Endodermal cell (in vitro differentiated cells): ENCODE data around the gene ALX4. TPM values are rescaled to one million over a fixed set of nuclear protein-coding genes. Genes with fewer than 3 reads are reported as not detected.

Source experiments
- DNase-seq: peaks from one replicate; pipeline ENCODE4 v3.0.0-alpha.2; 2017
- H3K27ac ChIP-seq: 2 replicates; pipeline ENCODE4 v1.5.1; 2013; ENCODE audit warnings: mild to moderate bottlenecking, low read depth, low read length, moderate library complexity
- H3K27me3 ChIP-seq: 2 replicates; pipeline ENCODE4 v1.6.1; 2013; ENCODE audit warnings: mild to moderate bottlenecking, low read length, moderate library complexity; ENCODE audit not compliant: insufficient read depth, control insufficient read depth, poor library complexity, severe bottlenecking
- H3K36me3 ChIP-seq: 2 replicates; pipeline ENCODE4 v1.7.0; 2013; ENCODE audit warnings: mild to moderate bottlenecking, low read length, moderate library complexity; ENCODE audit not compliant: control insufficient read depth, insufficient read depth
- H3K4me1 ChIP-seq: one replicate; pipeline ENCODE4 v1.7.0; 2013; ENCODE audit warnings: low read length; ENCODE audit not compliant: control insufficient read depth, insufficient read depth
- H3K4me3 ChIP-seq: 2 replicates; pipeline ENCODE4 v1.5.1; 2013; ENCODE audit warnings: mild to moderate bottlenecking, low read length, moderate library complexity
- H3K9ac ChIP-seq: 2 replicates; pipeline ENCODE4 v1.6.1; 2013; ENCODE audit warnings: mild to moderate bottlenecking, low read length, moderate library complexity; ENCODE audit not compliant: poor library complexity, severe bottlenecking; ENCODE audit errors: extremely low read depth
- H3K9me3 ChIP-seq: 2 replicates; pipeline ENCODE4 v1.6.1; 2013; ENCODE audit warnings: mild to moderate bottlenecking, low read length, moderate library complexity; ENCODE audit not compliant: control insufficient read depth
- H3K27ac Mint-ChIP-seq: 2 replicates; pipeline ENCODE4 v1.8.0; 2020; ENCODE audit warnings: mixed read lengths
- H3K27me3 Mint-ChIP-seq: 2 replicates; pipeline ENCODE4 v1.8.0; 2021; ENCODE audit warnings: mild to moderate bottlenecking, mixed read lengths; ENCODE audit not compliant: insufficient read depth
- H3K36me3 Mint-ChIP-seq: 2 replicates; pipeline ENCODE4 v1.8.0; 2020; ENCODE audit warnings: low read depth, mixed read lengths
- H3K4me1 Mint-ChIP-seq: 2 replicates; pipeline ENCODE4 v1.8.0; 2020; ENCODE audit warnings: mixed read lengths
- H3K4me3 Mint-ChIP-seq: 2 replicates; pipeline ENCODE4 v1.8.0; 2020; ENCODE audit warnings: mild to moderate bottlenecking, moderate library complexity, mixed read lengths
- H3K9me3 Mint-ChIP-seq: 2 replicates; pipeline ENCODE4 v1.8.0; 2020; ENCODE audit warnings: mild to moderate bottlenecking, mixed read lengths
- WGBS, 2 experiments: methylation state at CpG; one replicate each; pipeline versions ENCODE4 v1.1.5 to v1.1.7; 2013; ENCODE audit warnings: missing lambda C conversion rate in 2 of 2, mixed read lengths in 1 of 2; ENCODE audit not compliant: insufficient coverage in 1 of 2, insufficient read length in 1 of 2; 5-methylcytosine and 5-hydroxymethylcytosine counted together
- total RNA-seq, 2 donors: library from RNA; stranded (reverse); fragmentation: NEBNext Ultra II Directional in 1 of 2; extraction: Animal tissue kit (Norgen Biotek cat#: 25700) in 1 of 2; gene quantifications; 2 replicates in 1 of 2; 3 replicates in 1 of 2; pipeline ENCODE4 v1.2.1, GENCODE V29; 2021
- TF ChIP-seq, protein P1 (sequence below): fragments of 200-600 bp; sonication (generic); conservative IDR thresholded peaks from 2 replicates; pipeline ENCODE4 v1.5.0; 2021; ENCODE audit warnings: antibody characterized with exemption, mild to moderate bottlenecking

The ALX4 gene
- total RNA-seq, 2 donors from 2014 or later = not detected

DNA sequence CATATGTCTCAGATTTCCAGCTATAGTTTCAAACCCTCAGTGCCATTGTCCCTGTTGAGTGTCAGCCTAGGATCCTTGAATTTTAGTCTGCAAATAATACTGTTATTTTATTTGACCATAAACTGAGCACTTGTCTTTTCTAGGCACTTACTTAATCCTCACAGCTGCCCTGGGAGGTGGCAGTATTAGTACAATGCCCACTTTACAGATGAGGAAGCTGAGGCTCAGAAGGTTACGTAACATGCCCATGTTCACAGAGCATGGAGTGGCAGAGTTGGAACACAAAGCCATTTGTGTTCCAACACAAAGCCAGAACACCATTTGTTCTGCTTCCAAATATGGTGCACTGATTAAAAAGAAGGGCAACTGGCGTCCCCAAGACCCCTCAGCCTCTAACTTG lies 38.2 kb upstream of the ALX4 start:
- Mint-ChIP-seq H3K36me3 (no peaks in the 10 kb centered on the region), H3K9me3 (no peaks in the 10 kb centered on the region), H3K27ac (no peak overlapping the region), H3K4me1 (no peaks in the 10 kb centered on the region), H3K4me3 (no peak overlapping the region), H3K27me3 (peaks cover 9% of the 10 kb centered on the region)
- Histone ChIP-seq H3K27me3 (peaks cover 11% of the 10 kb centered on the region), H3K4me1 (no peaks in the 10 kb centered on the region), H3K36me3 (no peaks in the 10 kb centered on the region), H3K27ac (no peak overlapping the region), H3K9ac (no peak overlapping the region), H3K4me3 (no peak overlapping the region), H3K9me3 (no peaks in the 10 kb centered on the region)
- DNase-seq = no peak
- WGBS, 2 experiments = 45 to 47% methylated on average over 2 of the region's 2 CpGs
- TF ChIP-seq, protein P1, sequence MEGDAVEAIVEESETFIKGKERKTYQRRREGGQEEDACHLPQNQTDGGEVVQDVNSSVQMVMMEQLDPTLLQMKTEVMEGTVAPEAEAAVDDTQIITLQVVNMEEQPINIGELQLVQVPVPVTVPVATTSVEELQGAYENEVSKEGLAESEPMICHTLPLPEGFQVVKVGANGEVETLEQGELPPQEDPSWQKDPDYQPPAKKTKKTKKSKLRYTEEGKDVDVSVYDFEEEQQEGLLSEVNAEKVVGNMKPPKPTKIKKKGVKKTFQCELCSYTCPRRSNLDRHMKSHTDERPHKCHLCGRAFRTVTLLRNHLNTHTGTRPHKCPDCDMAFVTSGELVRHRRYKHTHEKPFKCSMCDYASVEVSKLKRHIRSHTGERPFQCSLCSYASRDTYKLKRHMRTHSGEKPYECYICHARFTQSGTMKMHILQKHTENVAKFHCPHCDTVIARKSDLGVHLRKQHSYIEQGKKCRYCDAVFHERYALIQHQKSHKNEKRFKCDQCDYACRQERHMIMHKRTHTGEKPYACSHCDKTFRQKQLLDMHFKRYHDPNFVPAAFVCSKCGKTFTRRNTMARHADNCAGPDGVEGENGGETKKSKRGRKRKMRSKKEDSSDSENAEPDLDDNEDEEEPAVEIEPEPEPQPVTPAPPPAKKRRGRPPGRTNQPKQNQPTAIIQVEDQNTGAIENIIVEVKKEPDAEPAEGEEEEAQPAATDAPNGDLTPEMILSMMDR = no peak

DNA sequence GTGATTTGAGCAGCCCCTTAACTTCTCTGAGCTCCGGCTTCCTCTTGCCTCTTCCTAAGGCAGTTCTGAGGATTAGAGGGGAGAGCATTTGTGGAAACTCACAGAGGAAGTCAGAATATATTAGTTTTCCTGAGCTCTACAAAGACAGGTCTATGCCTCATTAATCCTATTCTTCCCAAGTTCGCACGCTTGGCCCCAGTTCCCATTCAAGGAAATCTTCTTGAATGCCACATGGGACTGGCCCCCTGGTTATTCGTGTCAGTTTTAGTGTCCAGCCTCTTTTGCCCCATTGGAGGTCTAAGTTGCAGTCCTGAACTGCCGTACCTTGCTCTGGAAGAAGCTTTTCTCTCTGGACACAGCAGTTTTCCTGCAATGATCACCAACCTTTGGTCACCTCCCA lies 37.6 kb upstream of the ALX4 start:
- 90% methylated on average over 4 to 5 of the region's 5 CpGs for WGBS, 2 experiments
- Histone ChIP-seq H3K4me3 (no peak overlapping the region), H3K36me3 (no peaks in the 10 kb centered on the region), H3K27ac (no peak overlapping the region), H3K9ac (no peak overlapping the region), H3K9me3 (no peaks in the 10 kb centered on the region), H3K27me3 (peaks cover 11% of the 10 kb centered on the region), H3K4me1 (no peaks in the 10 kb centered on the region)
- H3K4me1 Mint-ChIP-seq = no peaks in the 10 kb centered on the region
- no peak for DNase-seq
- TF ChIP-seq, protein P1 = no peak
- H3K36me3 Mint-ChIP-seq = no peaks in the 10 kb centered on the region
- H3K27ac Mint-ChIP-seq = no peak overlapping the region
- peaks cover 9% of the 10 kb centered on the region for H3K27me3 Mint-ChIP-seq
- no peak overlapping the region for H3K4me3 Mint-ChIP-seq
- no peaks in the 10 kb centered on the region for H3K9me3 Mint-ChIP-seq

DNA sequence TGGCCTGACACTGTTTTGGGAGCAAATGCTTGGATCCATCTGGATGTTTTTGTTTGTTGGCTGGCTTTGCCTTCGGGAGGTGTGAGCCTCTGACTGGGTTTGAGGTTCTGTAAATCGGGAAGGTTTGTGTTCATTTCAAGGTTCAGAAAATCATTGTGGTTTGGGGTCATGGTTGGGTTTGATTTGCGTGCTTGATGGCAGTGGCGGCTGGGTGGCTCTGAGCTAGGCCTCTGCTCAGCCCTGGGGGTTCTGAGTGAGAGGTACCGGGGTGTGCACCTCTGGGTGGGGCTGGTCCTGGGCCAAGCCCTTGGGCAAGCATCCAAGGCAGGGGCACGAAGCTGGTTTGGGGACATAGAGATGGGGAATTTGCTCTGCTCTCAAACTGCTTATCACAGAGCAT lies 37.0 kb upstream of the ALX4 start:
- no peak overlapping the region for H3K4me3 Mint-ChIP-seq
- no peaks in the 10 kb centered on the region for H3K9me3 Mint-ChIP-seq
- whole genome bisulfite sequencing, 2 experiments = 95 to 100% methylated on average over 2 to 6 of the region's 6 CpGs
- H3K9me3 ChIP-seq = no peaks in the 10 kb centered on the region
- no peaks in the 10 kb centered on the region for H3K4me1 Mint-ChIP-seq
- H3K27ac Mint-ChIP-seq = no peak overlapping the region
- H3K27me3 ChIP-seq = peaks cover 11% of the 10 kb centered on the region
- H3K27me3 Mint-ChIP-seq = peaks cover 9% of the 10 kb centered on the region
- no peaks in the 10 kb centered on the region for H3K4me1 ChIP-seq
- H3K4me3 ChIP-seq = no peak overlapping the region
- no peak overlapping the region for H3K27ac ChIP-seq
- no peak for DNase-seq
- TF ChIP-seq, protein P1 = no peak
- H3K36me3 Mint-ChIP-seq = no peaks in the 10 kb centered on the region
- no peak overlapping the region for H3K9ac ChIP-seq
- no peaks in the 10 kb centered on the region for H3K36me3 ChIP-seq
